Measurements from ENCODE around the gene KNDC1. TPM values are rescaled to one million over a fixed set of nuclear protein-coding genes. Genes with fewer than 3 reads are reported as not detected.

Gene KNDC1
- total RNA-seq, 1 donor from 2014 or later, result 7.1 TPM

DNA sequence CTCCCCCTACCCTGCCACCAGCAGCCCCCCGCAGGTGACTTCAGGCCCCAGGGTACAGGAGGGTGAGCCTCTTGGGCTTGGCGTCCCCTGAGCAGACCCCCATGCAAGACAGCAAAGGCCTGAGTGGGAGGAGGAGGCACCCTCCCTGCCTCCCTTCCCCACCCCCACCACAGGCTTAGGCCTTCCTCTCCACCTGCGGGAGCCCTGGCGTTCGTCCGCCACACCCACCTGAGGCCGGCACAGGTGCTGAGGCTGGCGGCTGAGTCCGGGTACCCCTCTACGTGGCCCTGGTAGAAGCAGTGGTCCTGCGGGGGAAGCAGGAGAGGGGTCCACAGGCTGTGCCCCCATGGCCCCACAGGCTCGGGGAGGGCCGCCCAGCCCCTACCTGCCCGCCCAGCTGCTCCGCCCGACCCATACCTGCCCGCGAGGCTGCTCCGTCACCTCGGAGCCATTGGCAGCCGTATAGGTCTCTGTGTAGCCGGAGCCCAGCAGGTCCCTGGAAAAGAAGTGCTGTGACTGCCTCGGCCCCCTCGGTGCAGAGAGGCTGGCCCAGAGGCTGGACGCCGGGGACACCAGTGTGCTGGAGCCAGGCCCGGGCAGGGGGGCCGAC is 113.6 kb downstream of the KNDC1 start:
- intact Hi-C loops (cut with DNase I), result no loop called here
- no peak for DNase-seq (ENCODE audit: low spot score)
- no peak for ATAC-seq

- ATAC-seq (no peak), DNase-seq (ENCODE audit: low spot score) (no peak)
- intact Hi-C loops (cut with DNase I), result no loop called here
Observed at GRCh38 chr10:133274751-133275683, 115.0 kb downstream of the KNDC1 start.

DNA sequence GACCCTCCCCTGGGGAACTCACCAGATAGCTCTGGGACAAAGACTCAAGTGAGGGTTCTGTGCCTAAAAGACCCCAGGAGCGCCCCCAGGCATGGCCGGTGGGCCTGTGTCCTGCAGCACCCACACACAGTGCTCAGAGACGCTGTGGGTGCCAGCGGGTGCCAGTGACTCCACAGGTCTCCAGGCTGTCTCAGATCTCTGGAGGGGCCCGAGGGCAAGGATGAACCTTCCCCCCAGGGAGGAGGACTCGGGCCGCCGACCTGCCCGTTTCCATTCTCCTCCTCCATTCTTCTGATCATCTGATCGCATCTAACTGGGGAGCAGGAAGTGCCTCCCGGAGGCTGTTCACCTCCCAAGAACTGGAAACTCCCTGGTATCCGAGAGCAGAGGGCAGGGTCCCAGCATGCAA is 115.7 kb downstream of the KNDC1 start:
- DNase-seq (ENCODE audit: low spot score) (no peak), ATAC-seq (no peak)
- intact Hi-C loops (cut with DNase I), result no loop called here

Small RNA genes within 50 kb of the gene (microRNA-seq; reads per million reads assigned to microRNA genes)
- 12.3 reads per million, percentile 26 among the genes with 10 or more reads in this experiment for gene MIR202

Other genes starting within 250 kb of the KNDC1 start
- 1.1 TPM for gene CFAP46, start 217.6 kb upstream of the KNDC1 start, total RNA-seq
- gene ADGRA1, start 72.3 kb upstream of the KNDC1 start, total RNA-seq, result 0.13 TPM
- gene UTF1, start 70.0 kb downstream of the KNDC1 start, total RNA-seq, result not detected
- 3.0 TPM for gene VENTX, start 77.6 kb downstream of the KNDC1 start, total RNA-seq
- 20.7 TPM for gene ADAM8, start 116.6 kb downstream of the KNDC1 start, total RNA-seq
- gene TUBGCP2, start 148.7 kb downstream of the KNDC1 start, total RNA-seq, result 55.9 TPM
- gene ZNF511, start 148.7 kb downstream of the KNDC1 start, total RNA-seq, result 27.8 TPM
- 0.98 TPM for gene CALY, start 176.7 kb downstream of the KNDC1 start, total RNA-seq
- 9.9 TPM for gene PRAP1, start 187.2 kb downstream of the KNDC1 start, total RNA-seq
- gene FUOM, start 197.8 kb downstream of the KNDC1 start, total RNA-seq, result 35.2 TPM
- 64.1 TPM for gene ECHS1, start 213.1 kb downstream of the KNDC1 start, total RNA-seq
- 9.6 TPM for gene PAOX, start 219.0 kb downstream of the KNDC1 start, total RNA-seq
- 44.0 TPM for gene MTG1, start 233.9 kb downstream of the KNDC1 start, total RNA-seq